Transverse colon (tissue), 4 donors: Measurements from ENCODE around the gene OR5B17. TPM values are rescaled to one million over a fixed set of nuclear protein-coding genes. Genes with fewer than 3 reads are reported as not detected.

Experiments used
- DNase-seq: peaks from one replicate; pipeline ENCODE4 v3.0.0-alpha.2; 2019
- H3K27ac ChIP-seq, 4 donors: fragments of 200-600 bp; sonication (generic); 2 replicates each; pipeline ENCODE4 v1.5.1; 2016 to 2018; ENCODE audit warnings: inconsistent platforms in 4 of 4
- H3K27me3 ChIP-seq: fragments of 200-600 bp; sonication (generic); 2 replicates; pipeline ENCODE4 v1.5.1; 2017; ENCODE audit warnings: inconsistent platforms
- H3K36me3 ChIP-seq, 4 donors: fragments of 200-600 bp; sonication (generic); 2 replicates each; pipeline ENCODE4 v1.5.1; 2017 to 2019; ENCODE audit warnings: inconsistent platforms in 4 of 4
- H3K4me1 ChIP-seq, 4 donors: fragments of 200-600 bp; sonication (generic); 2 replicates each; pipeline ENCODE4 v1.5.1; 2017 to 2020; ENCODE audit warnings: inconsistent platforms in 4 of 4
- H3K4me3 ChIP-seq, 4 donors: fragments of 200-600 bp; sonication (generic); 1 replicate in 1 of 4; 2 replicates in 3 of 4; pipeline versions ENCODE4 v1.5.1 to v1.6.1; 2017 to 2019; ENCODE audit warnings: inconsistent platforms in 4 of 4
- H3K9me3 ChIP-seq, 2 donors: fragments of 200-600 bp; sonication (generic); 2 replicates each; pipeline ENCODE4 v1.5.1; 2017 to 2019; ENCODE audit warnings: inconsistent platforms in 2 of 2
- CTCF ChIP-seq, 5 experiments: fragments of 200-600 bp in 3 of 5; fragments of 450-650 bp in 2 of 5; sonication (generic) in 3 of 5; IDR thresholded peaks; 1 replicate in 2 of 5; 2 replicates in 3 of 5; pipeline ENCODE4 v1.5.1; 2016 to 2017; ENCODE audit warnings: antibody characterized with exemption in 5 of 5, inconsistent platforms in 3 of 5, mild to moderate bottlenecking in 2 of 5, moderate library complexity in 1 of 5
- EP300 ChIP-seq: sonication (generic); formaldehyde crosslinking; IDR thresholded peaks from one replicate; pipeline ENCODE4 v1.6.1; 2017; ENCODE audit warnings: antibody characterized with exemption, low read depth
- POLR2A ChIP-seq: fragments of 450-650 bp; IDR thresholded peaks from one replicate; pipeline ENCODE4 v1.6.1; 2016; ENCODE audit warnings: antibody characterized with exemption, mild to moderate bottlenecking, moderate library complexity
- POLR2AphosphoS5 ChIP-seq, 3 donors: sonication (generic); formaldehyde crosslinking; IDR thresholded peaks; one replicate each; pipeline ENCODE4 v1.6.1; 2016; ENCODE audit warnings: antibody characterized with exemption in 3 of 3
- WGBS, 2 donors: methylation state at CpG; one replicate each; pipeline ENCODE4 v1.1.5; 2018; ENCODE audit warnings: low coverage in 1 of 2; 5-methylcytosine and 5-hydroxymethylcytosine counted together
- in situ Hi-C, 4 donors: fragments of 200-750 bp; cut with MboI; loops; one replicate each; pipeline versions ENCODE4 v1.15.0 to v1.15.1; 2017; ENCODE audit warnings: low sequenced_read_pairs in 3 of 4, low pct_ligation_motif_present in 1 of 4, low pct_unique_long_range_greater_than_20kb in 1 of 4
- intact Hi-C: fragments of 100-400 bp; cut with DNase I; formaldehyde crosslinking; loops from one replicate; pipeline ENCODE4 v1.15.1; 2023; ENCODE audit warnings: low total_unique reads
- total RNA-seq, 4 donors: library from RNA; depleted of rRNA; stranded (reverse); fragments of >200 nt; gene quantifications; one replicate each; pipeline ENCODE4 v1.1.0, GENCODE V29; 2016

The OR5B17 gene
- total RNA-seq, 4 donors from 2014 or later, result not detected

- Histone ChIP-seq H3K4me1 (no peaks in the 10 kb centered on the region), H3K36me3 (no peaks in the 10 kb centered on the region), H3K27me3 (no peaks in the 10 kb centered on the region), H3K4me3 (no peak overlapping the region), H3K27ac (no peak overlapping the region), H3K9me3 (no peaks in the 10 kb centered on the region)
- DNase-seq, result no peak
- intact Hi-C loops, result no loop called here
- TF ChIP-seq POLR2A (no peak), EP300 (no peak), CTCF (IDR thresholded peaks at IDR 0.05) (no peak), POLR2AphosphoS5 (IDR thresholded peaks at IDR 0.05) (no peak)
- in situ Hi-C loops, result no loop called here
Observed at GRCh38 chr11:58334708-58335107, 24.2 kb downstream of the OR5B17 start.

DNA sequence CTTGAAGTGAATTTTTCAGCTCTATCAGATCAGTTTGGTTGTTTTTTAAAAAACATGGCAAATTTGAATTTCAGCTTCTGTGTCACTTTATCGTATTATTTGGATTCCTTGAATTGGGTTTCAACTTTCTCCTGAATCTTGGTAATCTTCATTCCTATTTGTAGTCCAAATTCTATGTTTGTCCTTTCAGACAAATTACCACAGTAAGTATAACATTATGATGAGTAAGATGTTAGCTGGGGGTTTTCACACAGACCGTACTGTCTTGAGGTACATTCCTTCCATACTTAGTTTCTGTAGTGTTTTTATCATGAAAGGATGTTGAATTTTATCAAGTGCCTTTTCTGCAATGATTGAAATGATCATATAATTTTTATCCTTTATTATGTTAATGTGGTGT lies 28.0 kb downstream of the OR5B17 start:
- Histone ChIP-seq H3K4me3 (no peak overlapping the region), H3K27me3 (no peaks in the 10 kb centered on the region), H3K27ac (no peak overlapping the region), H3K4me1 (no peaks in the 10 kb centered on the region), H3K36me3 (no peaks in the 10 kb centered on the region), H3K9me3 (peaks cover 0 to 3% of the 10 kb centered on the region in 2 donors)
- intact Hi-C loops, result no loop called here
- 76 to 82% methylated on average over 2 of the region's 2 CpGs for WGBS, 2 donors
- in situ Hi-C loops, result no loop called here
- DNase-seq, result no peak
- TF ChIP-seq POLR2A, result no peak
- TF ChIP-seq POLR2AphosphoS5 (IDR thresholded peaks at IDR 0.05), result no peak
- no peak for TF ChIP-seq EP300
- no peak for TF ChIP-seq CTCF (IDR thresholded peaks at IDR 0.05)

DNA sequence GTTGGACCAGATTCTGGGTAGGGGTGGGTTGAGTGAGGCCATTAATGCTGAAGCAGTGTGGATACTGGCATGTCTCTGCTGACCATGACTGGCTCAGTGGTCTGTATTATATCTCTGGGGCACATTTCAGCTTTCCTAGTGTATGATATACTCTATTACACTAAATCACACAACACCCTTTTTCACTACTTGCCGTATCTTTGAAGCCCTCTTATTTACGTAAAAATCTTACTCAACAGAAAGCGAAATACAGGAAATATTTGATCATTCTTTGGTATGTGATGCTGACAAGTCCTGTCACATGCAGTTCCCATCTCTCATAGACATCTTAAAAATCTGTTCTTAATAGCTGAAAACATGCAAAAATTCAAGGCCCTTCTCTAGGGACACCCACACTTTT lies 40.3 kb downstream of the OR5B17 start:
- Histone ChIP-seq H3K27me3 (no peaks in the 10 kb centered on the region), H3K4me3 (no peak overlapping the region), H3K27ac (no peak overlapping the region), H3K36me3 (no peaks in the 10 kb centered on the region), H3K9me3 (no peaks in the 10 kb centered on the region), H3K4me1 (no peaks in the 10 kb centered on the region)
- TF ChIP-seq CTCF (IDR thresholded peaks at IDR 0.05), result no peak
- in situ Hi-C loops, result no loop called here
- 50 to 53% methylated on average over 3 of the region's 3 CpGs for WGBS, 2 donors
- DNase-seq, result no peak
- intact Hi-C loops, result no loop called here

GRCh38 chr11:58316142-58316541 lies 42.7 kb downstream of the OR5B17 start:
- Histone ChIP-seq H3K9me3 (no peaks in the 10 kb centered on the region), H3K27me3 (no peaks in the 10 kb centered on the region), H3K4me3 (no peak overlapping the region), H3K4me1 (no peaks in the 10 kb centered on the region), H3K27ac (no peak overlapping the region), H3K36me3 (no peaks in the 10 kb centered on the region)
- WGBS, 2 donors, result 64 to 71% methylated on average over 2 of the region's 2 CpGs
- TF ChIP-seq POLR2AphosphoS5 (IDR thresholded peaks at IDR 0.05) (no peak), CTCF (IDR thresholded peaks at IDR 0.05) (no peak), POLR2A (no peak)
- DNase-seq, result no peak
- intact Hi-C loops (no loop called here), in situ Hi-C loops (no loop called here)

Other genes with a start within 250 kb of the OR5B17 start
- gene OR9I1, start 233.5 kb downstream of the OR5B17 start, total RNA-seq, result not detected
- gene OR9Q2, start 170.0 kb downstream of the OR5B17 start, total RNA-seq, result not detected
- gene OR1S2, start 154.9 kb downstream of the OR5B17 start, total RNA-seq, result not detected
- not detected for gene OR1S1, start 146.3 kb downstream of the OR5B17 start, total RNA-seq
- gene OR10Q1, start 130.2 kb downstream of the OR5B17 start, total RNA-seq, result not detected
- gene OR10W1, start 90.8 kb downstream of the OR5B17 start, total RNA-seq, result not detected
- gene OR5B3, start 47.8 kb upstream of the OR5B17 start, total RNA-seq, result not detected
- gene OR5B2, start 69.1 kb upstream of the OR5B17 start, total RNA-seq, result not detected
- gene OR5B12, start 83.2 kb upstream of the OR5B17 start, total RNA-seq, result not detected
- not detected for gene OR5B21, start 149.0 kb upstream of the OR5B17 start, total RNA-seq
- 10 to 100 TPM in 3 of 4 donors, 1 to 10 TPM in 1; 10.0 to 18.7 (median 16.0) TPM for gene LPXN, start 216.8 kb upstream of the OR5B17 start, total RNA-seq
- 10 to 100 TPM; 38.6 to 62.0 (median 56.2) TPM for gene ZFP91, start 220.0 kb upstream of the OR5B17 start, total RNA-seq